HEK293T (cell line): Measurements from ENCODE around the gene CADPS.

Source experiments
- CTCF ChIA-PET: fragments of 350-600 bp; formaldehyde crosslinking; extraction: SDS; loops from one replicate; lab custom pipeline; 2021; ENCODE audit warnings: antibody characterized with exemption, inconsistent platforms; lab: Yijun Ruan, JAX
- POLR2A ChIA-PET: fragments of 350-600 bp; formaldehyde crosslinking; extraction: SDS; loops from one replicate; lab custom pipeline; 2020; ENCODE audit warnings: antibody characterized with exemption, inconsistent platforms; lab: Yijun Ruan, JAX
- DNase-seq: peaks from one replicate; pipeline ENCODE4 v3.0.0; 2012; ENCODE audit warnings: mixed read lengths; ENCODE audit errors: extremely low spot score
- ARNT ChIP-seq: fragments of 450-650 bp; IDR thresholded peaks from 2 replicates; pipeline ENCODE4 v1.6.1; 2017; ENCODE audit warnings: mild to moderate bottlenecking
- BHLHE40 ChIP-seq: fragments of 450-650 bp; IDR thresholded peaks from 2 replicates; pipeline ENCODE4 v1.6.1; 2016; ENCODE audit warnings: mild to moderate bottlenecking, moderate library complexity, borderline replicate concordance
- CTBP1 ChIP-seq: fragments of 450-650 bp; IDR thresholded peaks from 2 replicates; pipeline ENCODE4 v1.6.1; 2016; ENCODE audit warnings: borderline replicate concordance
- ELF4 ChIP-seq: fragments of 450-650 bp; IDR thresholded peaks from 2 replicates; pipeline ENCODE4 v1.6.1; 2017; ENCODE audit warnings: antibody characterized with exemption
- FOXA1 ChIP-seq: fragments of 450-650 bp; IDR thresholded peaks from 2 replicates; pipeline ENCODE4 v1.6.1; 2016; ENCODE audit warnings: mild to moderate bottlenecking
- FOXK2 ChIP-seq: fragments of 450-650 bp; IDR thresholded peaks from 2 replicates; pipeline ENCODE4 v1.6.1; 2016; ENCODE audit warnings: mild to moderate bottlenecking
- FOXM1 ChIP-seq: fragments of 450-650 bp; IDR thresholded peaks from 2 replicates; pipeline ENCODE4 v1.6.1; 2017; ENCODE audit warnings: mild to moderate bottlenecking, borderline replicate concordance
- HDGF ChIP-seq: fragments of 450-650 bp; IDR thresholded peaks from 2 replicates; pipeline ENCODE4 v1.6.1; 2017; ENCODE audit warnings: antibody characterized with exemption, borderline replicate concordance
- L3MBTL2 ChIP-seq: fragments of 450-650 bp; conservative IDR thresholded peaks from 2 replicates; pipeline ENCODE4 v1.6.1; 2016; ENCODE audit warnings: mild to moderate bottlenecking
- LEF1 ChIP-seq: fragments of 450-650 bp; IDR thresholded peaks from 2 replicates; pipeline ENCODE4 v1.6.1; 2017; ENCODE audit warnings: mild to moderate bottlenecking, borderline replicate concordance
- NFRKB ChIP-seq: fragments of 450-650 bp; IDR thresholded peaks from 2 replicates; pipeline ENCODE4 v1.6.1; 2016; ENCODE audit warnings: mild to moderate bottlenecking, moderate library complexity
- SP1 ChIP-seq: fragments of 450-650 bp; IDR thresholded peaks from 2 replicates; pipeline ENCODE4 v1.6.1; 2017
- SUZ12 ChIP-seq: fragments of 450-650 bp; IDR thresholded peaks from 2 replicates; pipeline ENCODE4 v1.6.1; 2016; ENCODE audit warnings: mild to moderate bottlenecking
- TARDBP ChIP-seq: fragments of 450-650 bp; IDR thresholded peaks from 2 replicates; pipeline ENCODE4 v1.6.1; 2016
- ZNF384 ChIP-seq: fragments of 450-650 bp; IDR thresholded peaks from 2 replicates; pipeline ENCODE4 v1.6.1; 2016
- TF ChIP-seq, protein P1 (sequence below): fragments of 450-650 bp; IDR thresholded peaks from 2 replicates; pipeline ENCODE4 v1.6.1; 2016

CADPS gene

DNA sequence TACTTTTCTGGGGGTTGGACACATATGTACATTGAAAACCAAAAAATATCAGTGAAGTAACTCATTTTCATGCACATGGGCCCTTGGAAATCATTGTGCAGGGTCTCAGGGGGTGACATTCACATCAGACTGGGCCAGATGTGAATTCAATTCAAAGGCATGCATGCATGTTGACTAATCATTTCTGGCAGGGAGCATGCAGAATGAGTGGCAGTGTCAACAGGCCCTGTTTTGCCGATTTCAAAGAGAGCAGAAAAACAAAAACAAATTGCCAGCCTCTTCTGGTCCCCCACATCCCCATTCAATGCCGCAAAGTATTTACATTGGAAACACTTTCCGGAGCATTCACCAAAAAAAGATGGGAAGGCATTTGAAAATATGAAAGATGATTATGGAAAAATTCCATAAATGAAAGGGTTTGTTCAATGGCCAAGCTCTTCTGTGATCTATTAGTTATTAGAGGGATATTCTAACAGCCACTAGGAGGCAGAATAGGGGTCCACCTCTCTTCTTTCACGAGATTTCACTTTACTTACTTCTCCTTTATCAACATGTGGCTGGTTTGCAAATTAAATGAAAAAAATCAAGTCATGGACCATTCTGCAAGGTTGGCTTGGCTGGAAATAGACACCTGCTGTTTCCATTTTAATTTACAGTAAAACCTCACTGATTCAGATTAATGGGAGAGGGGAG lies 382.0 kb downstream of the CADPS start:
- DNase-seq = peak; percentile 15
- CTCF ChIA-PET = interaction anchor here (0.7 kb wide), 1 partner anchor 61 kb away, joined by 3 read pairs; no protein-coding TSS in a partner anchor
- POLR2A ChIA-PET = no interaction called here
- TF ChIP-seq HDGF (no peak), L3MBTL2 (no peak), CTBP1 (no peak), FOXK2 (no peak), TARDBP (no peak), SUZ12 (no peak), SP1 (no peak), FOXA1 (no peak), NFRKB (no peak)
- TF ChIP-seq, protein P1, sequence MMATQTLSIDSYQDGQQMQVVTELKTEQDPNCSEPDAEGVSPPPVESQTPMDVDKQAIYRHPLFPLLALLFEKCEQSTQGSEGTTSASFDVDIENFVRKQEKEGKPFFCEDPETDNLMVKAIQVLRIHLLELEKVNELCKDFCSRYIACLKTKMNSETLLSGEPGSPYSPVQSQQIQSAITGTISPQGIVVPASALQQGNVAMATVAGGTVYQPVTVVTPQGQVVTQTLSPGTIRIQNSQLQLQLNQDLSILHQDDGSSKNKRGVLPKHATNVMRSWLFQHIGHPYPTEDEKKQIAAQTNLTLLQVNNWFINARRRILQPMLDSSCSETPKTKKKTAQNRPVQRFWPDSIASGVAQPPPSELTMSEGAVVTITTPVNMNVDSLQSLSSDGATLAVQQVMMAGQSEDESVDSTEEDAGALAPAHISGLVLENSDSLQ = no peak

DNA sequence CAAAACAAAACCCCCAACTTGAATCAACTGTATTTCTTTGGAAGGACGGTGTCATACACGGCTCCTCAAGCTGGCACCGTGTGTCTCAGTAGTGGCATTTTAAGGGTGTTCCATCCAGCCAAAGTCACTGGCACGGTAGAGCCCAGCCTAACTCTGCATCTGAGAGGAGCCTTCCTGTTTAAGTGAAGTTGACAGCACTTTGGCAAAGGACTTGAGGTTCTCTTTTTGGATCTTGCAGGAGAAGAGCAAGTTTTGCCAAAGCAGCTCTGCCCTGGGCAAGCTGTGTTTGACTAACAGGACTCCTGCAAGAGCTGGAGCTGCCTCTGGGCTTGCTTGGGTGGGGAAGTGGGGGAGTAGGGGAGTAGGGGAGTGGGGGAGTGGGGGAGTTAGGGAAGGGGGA lies 392.3 kb downstream of the CADPS start:
- CTCF ChIA-PET = no interaction called here
- POLR2A ChIA-PET = no interaction called here
- TF ChIP-seq FOXK2 (no peak), HDGF (no peak), ARNT (no peak), CTBP1 (no peak), SUZ12 (no peak), TARDBP (no peak), L3MBTL2 (no peak), BHLHE40 (no peak), NFRKB (no peak), ZNF384 (no peak)
- TF ChIP-seq, protein P1 = no peak
- no peak for DNase-seq

DNA sequence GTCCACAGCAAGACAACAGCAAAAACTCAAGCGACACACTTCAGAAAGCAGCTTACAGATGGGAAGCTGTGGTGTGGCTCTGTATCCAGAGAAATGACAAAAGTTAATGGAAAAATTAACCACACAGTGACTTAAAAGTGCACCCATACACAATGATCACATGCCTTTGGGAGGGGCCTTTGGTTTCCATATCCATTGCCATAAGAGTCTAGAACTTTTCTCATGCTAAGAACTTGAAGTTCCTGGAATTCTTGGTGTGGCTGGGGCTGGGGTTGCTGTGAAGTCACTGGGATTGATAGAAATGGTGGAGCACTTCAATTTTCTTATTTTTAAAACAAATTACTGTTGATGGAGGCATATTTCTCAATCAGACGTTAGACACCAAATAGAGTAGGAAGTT lies 393.3 kb downstream of the CADPS start:
- CTCF ChIA-PET = no interaction called here
- POLR2A ChIA-PET = no interaction called here

DNA sequence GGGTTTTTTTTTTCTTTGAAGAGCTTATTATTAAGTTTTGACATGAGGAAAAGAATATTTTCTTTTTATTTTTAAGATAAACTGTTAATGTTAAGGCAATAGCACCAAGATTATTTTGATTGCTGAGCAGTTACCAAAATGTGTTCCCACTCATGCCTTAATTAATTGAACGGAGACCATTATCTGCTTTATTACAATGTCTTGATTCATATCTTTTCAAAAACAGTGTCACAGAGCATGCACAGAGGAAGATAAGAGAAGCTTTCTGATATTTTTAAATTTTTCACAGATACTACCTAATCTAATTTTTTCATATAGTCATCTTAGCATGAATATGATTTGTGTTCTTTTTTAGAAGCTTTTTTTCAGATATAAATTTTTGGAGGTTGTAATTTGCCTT lies 395.2 kb downstream of the CADPS start:
- CTCF ChIA-PET = no interaction called here
- TF ChIP-seq FOXA1 = no peak
- TF ChIP-seq SUZ12 = no peak
- TF ChIP-seq CTBP1 = no peak
- TF ChIP-seq L3MBTL2 = no peak
- no peak for TF ChIP-seq SP1
- no peak for TF ChIP-seq ARNT
- TF ChIP-seq LEF1 = no peak
- TF ChIP-seq BHLHE40 = no peak
- TF ChIP-seq HDGF = no peak
- no peak for TF ChIP-seq FOXM1
- TF ChIP-seq TARDBP = no peak
- TF ChIP-seq, protein P1 = no peak
- TF ChIP-seq ZNF384 = no peak
- TF ChIP-seq ELF4 = no peak
- TF ChIP-seq NFRKB = no peak
- no peak for TF ChIP-seq FOXK2
- POLR2A ChIA-PET = no interaction called here

More for the DNA sequence above, 393.3 kb downstream of the CADPS start:
- TF ChIP-seq ELF4 = no peak
- TF ChIP-seq CTBP1 = no peak
- no peak for TF ChIP-seq FOXK2
- no peak for TF ChIP-seq SUZ12
- TF ChIP-seq ARNT = no peak
- no peak for TF ChIP-seq LEF1
- TF ChIP-seq BHLHE40 = no peak
- no peak for TF ChIP-seq L3MBTL2
- TF ChIP-seq NFRKB = no peak
- no peak for TF ChIP-seq ZNF384
- no peak for TF ChIP-seq HDGF
- no peak for TF ChIP-seq FOXM1
- TF ChIP-seq TARDBP = no peak
- TF ChIP-seq, protein P1 = no peak
- TF ChIP-seq FOXA1 = no peak
- TF ChIP-seq SP1 = no peak
- DNase-seq = no peak

DNA sequence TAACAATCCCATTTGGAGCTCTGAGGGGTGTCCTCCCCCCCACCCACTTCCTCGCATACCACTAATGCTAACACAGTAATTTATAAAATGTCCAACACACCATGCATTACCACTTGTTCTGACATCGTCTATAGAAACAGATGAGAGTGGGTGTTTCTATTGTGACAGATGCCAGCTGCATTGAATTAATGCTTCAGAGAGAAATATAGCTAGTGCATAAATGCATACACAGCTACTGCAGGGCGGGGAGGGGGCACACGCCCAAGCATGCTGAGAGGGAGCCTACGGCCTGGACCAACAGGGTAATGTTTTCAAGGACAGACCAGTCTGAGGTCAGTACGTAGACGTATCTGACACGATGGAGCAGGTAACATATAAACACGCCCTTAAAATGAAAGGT lies 395.9 kb downstream of the CADPS start:
- DNase-seq = no peak
- ChIA-PET POLR2A (no interaction called here), CTCF (no interaction called here)

More for the DNA sequence above, 395.2 kb downstream of the CADPS start:
- no peak for DNase-seq

DNA sequence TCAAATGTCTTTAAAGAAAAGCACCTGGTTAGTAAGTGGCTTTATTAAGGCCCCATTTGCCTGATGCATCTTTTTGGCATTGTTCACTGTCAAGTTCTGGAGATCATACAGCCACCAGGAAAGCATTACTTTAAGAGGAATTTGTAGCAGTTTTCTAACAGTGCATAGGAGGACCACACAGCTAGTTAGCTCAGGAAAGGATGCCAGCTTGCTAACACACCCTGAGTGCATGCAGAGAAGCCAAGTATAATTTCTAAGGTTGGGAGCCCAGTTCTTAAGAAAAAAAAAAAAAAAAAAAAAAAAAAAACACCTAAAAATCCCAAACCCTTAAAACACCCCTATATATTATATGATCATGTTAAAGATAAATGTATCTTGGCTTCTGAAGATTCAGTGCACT lies 399.9 kb downstream of the CADPS start:
- CTCF ChIA-PET = no interaction called here
- POLR2A ChIA-PET = no interaction called here
- DNase-seq = no peak
- TF ChIP-seq NFRKB (no peak), L3MBTL2 (no peak), CTBP1 (no peak), LEF1 (no peak), ZNF384 (peak; percentile 32; the same call in 1 of the 2 replicates), BHLHE40 (no peak), SP1 (no peak), SUZ12 (no peak)
- TF ChIP-seq, protein P1 = no peak

More for the DNA sequence above, 395.9 kb downstream of the CADPS start:
- TF ChIP-seq LEF1 = no peak
- no peak for TF ChIP-seq HDGF
